HG03103 (cell line): ENCODE data around the gene EFNB1.

Source experiments
- ATAC-seq: cut with Tn5 transposase; IDR thresholded peaks from one replicate; pipeline ENCODE4 v1.9.1; 2021; ENCODE audit warnings: low read depth; ENCODE audit not compliant: unreplicated experiment

Gene EFNB1

GRCh38 chrX:68827256-68827655, 1.6 kb upstream of the EFNB1 start:
- ATAC-seq, result no peak

GRCh38 chrX:68827848-68828624, 785 bp upstream of the EFNB1 start:
- peak; percentile 32 for ATAC-seq

- ATAC-seq, result no peak
Measured at GRCh38 chrX:68829582-68830418, 979 bp downstream of the EFNB1 start.

- ATAC-seq, result no peak
Measured at GRCh38 chrX:68830419-68831404, 1.9 kb downstream of the EFNB1 start.

- ATAC-seq, result no peak
Measured at GRCh38 chrX:68831405-68832100, 2.7 kb downstream of the EFNB1 start.

GRCh38 chrX:68832101-68832416, 3.2 kb downstream of the EFNB1 start:
- peak; percentile 40 for ATAC-seq

- ATAC-seq, result no peak
Measured at GRCh38 chrX:68832516-68833447, 4.0 kb downstream of the EFNB1 start.

- no peak for ATAC-seq
Measured at GRCh38 chrX:68833448-68833805, 4.6 kb downstream of the EFNB1 start.

- ATAC-seq, result no peak
Measured at GRCh38 chrX:68833855-68834331, 5.1 kb downstream of the EFNB1 start.

- ATAC-seq, result no peak
Measured at GRCh38 chrX:68834371-68835103, 5.7 kb downstream of the EFNB1 start.

- ATAC-seq, result no peak
Measured at GRCh38 chrX:68835104-68835442, 6.3 kb downstream of the EFNB1 start.

- no peak for ATAC-seq
Measured at GRCh38 chrX:68835468-68835867, 6.6 kb downstream of the EFNB1 start.

- no peak for ATAC-seq
Measured at GRCh38 chrX:68837119-68837518, 8.3 kb downstream of the EFNB1 start.

- no peak for ATAC-seq
Measured at GRCh38 chrX:68838571-68838910, 9.7 kb downstream of the EFNB1 start.

GRCh38 chrX:68839771-68840170, 10.9 kb downstream of the EFNB1 start:
- ATAC-seq, result no peak

- no peak for ATAC-seq
Measured at GRCh38 chrX:68840256-68840655, 11.4 kb downstream of the EFNB1 start.

- ATAC-seq, result no peak
Measured at GRCh38 chrX:68841251-68842049, 12.6 kb downstream of the EFNB1 start.

GRCh38 chrX:68842351-68842750, 13.5 kb downstream of the EFNB1 start:
- no peak for ATAC-seq
